ENCODE results near the gene JOSD1. TPM values are rescaled to one million over a fixed set of nuclear protein-coding genes. Genes with fewer than 3 reads are reported as not detected.

JOSD1 gene
- total RNA-seq, 1 donor from 2014 or later, result 123 TPM

GRCh38 chr22:38674888-38675287, 25.9 kb downstream of the JOSD1 start:
- no peak overlapping the region for H3K4me3 ChIP-seq (ENCODE audit: low read depth, low read length)
- no peaks in the 10 kb centered on the region for H3K27me3 ChIP-seq (ENCODE audit: control insufficient read depth, insufficient read depth, low read length)
- no peak for TF ChIP-seq CTCF (IDR thresholded peaks at IDR 0.05; ENCODE audit: insufficient read depth, low read length, severe bottlenecking)
- FAIRE-seq (no peak), DNase-seq (ENCODE audit: low read depth) (no peak)
- H3K36me3 ChIP-seq (ENCODE audit: control insufficient read depth, insufficient read depth, low read length), result peaks cover 6% of the 10 kb centered on the region

- FAIRE-seq, result no peak
- Histone ChIP-seq H3K27me3 (ENCODE audit: control insufficient read depth, insufficient read depth, low read length) (no peaks in the 10 kb centered on the region), H3K4me3 (ENCODE audit: low read depth, low read length) (peak overlapping the region; percentile 90), H3K36me3 (ENCODE audit: control insufficient read depth, insufficient read depth, low read length) (no peaks in the 10 kb centered on the region)
- peak; percentile 31 for DNase-seq (ENCODE audit: low read depth)
- TF ChIP-seq CTCF (IDR thresholded peaks at IDR 0.05; ENCODE audit: insufficient read depth, low read length, severe bottlenecking), result no peak
Observed at GRCh38 chr22:38657045-38657909, 43.5 kb downstream of the JOSD1 start.

- no peaks in the 10 kb centered on the region for H3K27me3 ChIP-seq (ENCODE audit: control insufficient read depth, insufficient read depth, low read length)
- peak; percentile 72 for DNase-seq (ENCODE audit: low read depth)
Observed at GRCh38 chr22:38656256-38657044, 44.3 kb downstream of the JOSD1 start, which contains the start of the genes CBY1 and FAM227A. TSS of gene CBY1 (plus strand) at chr22:38656638. CDS start at chr22:38668055, 11,417 bp downstream. TSS of gene FAM227A (minus strand) at chr22:38656392. CDS start at chr22:38650168, 6,224 bp downstream.

GRCh38 chr22:38655519-38656255, 45.1 kb downstream of the JOSD1 start:
- TF ChIP-seq CTCF (IDR thresholded peaks at IDR 0.05; ENCODE audit: insufficient read depth, low read length, severe bottlenecking), result no peak
- DNase-seq (ENCODE audit: low read depth) (no peak), FAIRE-seq (no peak)
- Histone ChIP-seq H3K4me3 (ENCODE audit: low read depth, low read length) (peak overlapping the region; percentile 90), H3K36me3 (ENCODE audit: control insufficient read depth, insufficient read depth, low read length) (no peaks in the 10 kb centered on the region), H3K27me3 (ENCODE audit: control insufficient read depth, insufficient read depth, low read length) (no peaks in the 10 kb centered on the region)

More at GRCh38 chr22:38656256-38657044, 44.3 kb downstream of the JOSD1 start, which contains the start of the genes CBY1 and FAM227A:
- H3K4me3 ChIP-seq (ENCODE audit: low read depth, low read length), result peak within 1 kb of the TSS; percentile 90
- FAIRE-seq, result no peak
- H3K36me3 ChIP-seq (ENCODE audit: control insufficient read depth, insufficient read depth, low read length), result no peaks in the 10 kb centered on the region
- no peak for TF ChIP-seq CTCF (IDR thresholded peaks at IDR 0.05; ENCODE audit: insufficient read depth, low read length, severe bottlenecking)

GRCh38 chr22:38653741-38654140, 47.0 kb downstream of the JOSD1 start:
- FAIRE-seq (no peak), DNase-seq (ENCODE audit: low read depth) (no peak)
- Histone ChIP-seq H3K4me3 (ENCODE audit: low read depth, low read length) (no peak overlapping the region), H3K27me3 (ENCODE audit: control insufficient read depth, insufficient read depth, low read length) (no peaks in the 10 kb centered on the region), H3K36me3 (ENCODE audit: control insufficient read depth, insufficient read depth, low read length) (no peaks in the 10 kb centered on the region)
- no peak for TF ChIP-seq CTCF (IDR thresholded peaks at IDR 0.05; ENCODE audit: insufficient read depth, low read length, severe bottlenecking)
